DOHH2 (cell line): Measurements from ENCODE around the gene RPTOR.

Source experiments
- EZH2phosphoT487 ChIP-seq: fragments of 200-600 bp; sonication (generic); IDR thresholded peaks from 2 replicates; pipeline ENCODE4 v1.6.1; 2017; ENCODE audit warnings: borderline replicate concordance, mild to moderate bottlenecking, antibody characterized with exemption, low read length, moderate library complexity, mixed read lengths
- TF ChIP-seq, protein P1 (sequence below): fragments of 200-600 bp; sonication (generic); IDR thresholded peaks from one replicate; pipeline ENCODE4 v1.5.1; 2014; ENCODE audit warnings: antibody characterized with exemption, mild to moderate bottlenecking, low read depth, low read length; ENCODE audit not compliant: poor library complexity, severe bottlenecking

DNA sequence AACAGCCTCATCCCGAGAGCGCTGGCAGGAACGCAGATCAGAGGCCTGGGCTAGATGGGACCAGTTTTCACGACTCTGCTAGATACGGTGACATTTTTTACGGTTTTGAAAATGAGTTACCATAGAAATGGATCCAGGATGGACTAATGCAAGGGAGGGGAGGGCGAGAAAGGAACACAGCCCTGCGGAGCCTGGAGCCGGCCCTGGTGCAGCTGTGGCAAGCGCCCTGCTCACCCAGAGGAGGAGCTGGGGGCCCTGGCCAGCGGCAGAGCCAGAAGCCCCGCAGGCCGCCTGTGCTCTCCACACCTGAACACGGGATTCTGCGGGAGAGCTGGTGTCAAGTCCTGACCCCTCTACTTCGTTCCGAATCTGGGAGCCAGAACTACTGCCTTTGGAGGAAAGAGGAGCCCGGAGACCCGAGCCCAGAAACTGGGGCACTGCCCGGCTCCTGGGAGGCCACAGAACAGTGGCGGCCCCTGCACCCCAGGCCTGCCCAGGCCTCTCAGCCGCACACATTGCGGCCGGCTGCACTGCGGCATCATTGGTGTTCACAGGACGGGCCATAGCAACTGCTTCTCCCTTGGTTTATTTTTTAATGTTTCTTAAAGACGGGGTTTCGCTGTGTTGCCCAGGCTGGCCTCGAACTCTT lies 358.4 kb downstream of the RPTOR start:
- TF ChIP-seq, protein P1, sequence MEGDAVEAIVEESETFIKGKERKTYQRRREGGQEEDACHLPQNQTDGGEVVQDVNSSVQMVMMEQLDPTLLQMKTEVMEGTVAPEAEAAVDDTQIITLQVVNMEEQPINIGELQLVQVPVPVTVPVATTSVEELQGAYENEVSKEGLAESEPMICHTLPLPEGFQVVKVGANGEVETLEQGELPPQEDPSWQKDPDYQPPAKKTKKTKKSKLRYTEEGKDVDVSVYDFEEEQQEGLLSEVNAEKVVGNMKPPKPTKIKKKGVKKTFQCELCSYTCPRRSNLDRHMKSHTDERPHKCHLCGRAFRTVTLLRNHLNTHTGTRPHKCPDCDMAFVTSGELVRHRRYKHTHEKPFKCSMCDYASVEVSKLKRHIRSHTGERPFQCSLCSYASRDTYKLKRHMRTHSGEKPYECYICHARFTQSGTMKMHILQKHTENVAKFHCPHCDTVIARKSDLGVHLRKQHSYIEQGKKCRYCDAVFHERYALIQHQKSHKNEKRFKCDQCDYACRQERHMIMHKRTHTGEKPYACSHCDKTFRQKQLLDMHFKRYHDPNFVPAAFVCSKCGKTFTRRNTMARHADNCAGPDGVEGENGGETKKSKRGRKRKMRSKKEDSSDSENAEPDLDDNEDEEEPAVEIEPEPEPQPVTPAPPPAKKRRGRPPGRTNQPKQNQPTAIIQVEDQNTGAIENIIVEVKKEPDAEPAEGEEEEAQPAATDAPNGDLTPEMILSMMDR, result no peak
- no peak for TF ChIP-seq EZH2phosphoT487
